Ovary (tissue), 3 donors: ENCODE results near the gene NID1.

Experiments used
- EP300 ChIP-seq: sonication (generic); formaldehyde crosslinking; IDR thresholded peaks from one replicate; pipeline ENCODE4 v1.6.1; 2017; ENCODE audit warnings: antibody characterized with exemption
- POLR2A ChIP-seq: fragments of 450-650 bp; IDR thresholded peaks from one replicate; pipeline ENCODE4 v1.6.1; 2017; ENCODE audit warnings: antibody characterized with exemption, mild to moderate bottlenecking, moderate library complexity
- TF ChIP-seq, protein P1 (sequence below), 3 donors: fragments of 450-650 bp in 2 of 3; fragments of 200-600 bp in 1 of 3; IDR thresholded peaks; one replicate each; pipeline versions ENCODE4 v1.5.1 to v1.8.0; 2016 to 2022; ENCODE audit warnings: antibody characterized with exemption in 3 of 3, mild to moderate bottlenecking in 1 of 3
- donor health status: DM: no; HTN: no; CAD: no.

DNA sequence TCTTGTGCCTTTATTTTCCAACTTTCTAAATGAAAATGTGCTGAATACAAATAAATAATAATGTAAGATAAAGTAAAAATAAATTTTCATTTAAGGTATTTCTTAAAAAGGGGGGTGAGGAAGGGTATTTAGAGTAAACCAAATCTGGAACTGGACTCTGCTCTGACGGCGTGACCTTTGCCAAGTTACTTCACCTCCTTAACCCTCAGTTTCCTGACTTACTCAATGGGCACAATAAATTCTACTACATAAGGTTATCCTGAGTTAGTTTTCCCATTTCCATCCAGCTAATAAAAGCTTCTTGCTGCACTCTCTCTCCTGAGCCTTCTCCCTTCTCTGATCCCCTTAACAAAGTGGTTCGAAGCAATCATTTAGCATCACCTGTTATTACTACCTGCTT lies 93.9 kb downstream of the NID1 start:
- TF ChIP-seq, protein P1, sequence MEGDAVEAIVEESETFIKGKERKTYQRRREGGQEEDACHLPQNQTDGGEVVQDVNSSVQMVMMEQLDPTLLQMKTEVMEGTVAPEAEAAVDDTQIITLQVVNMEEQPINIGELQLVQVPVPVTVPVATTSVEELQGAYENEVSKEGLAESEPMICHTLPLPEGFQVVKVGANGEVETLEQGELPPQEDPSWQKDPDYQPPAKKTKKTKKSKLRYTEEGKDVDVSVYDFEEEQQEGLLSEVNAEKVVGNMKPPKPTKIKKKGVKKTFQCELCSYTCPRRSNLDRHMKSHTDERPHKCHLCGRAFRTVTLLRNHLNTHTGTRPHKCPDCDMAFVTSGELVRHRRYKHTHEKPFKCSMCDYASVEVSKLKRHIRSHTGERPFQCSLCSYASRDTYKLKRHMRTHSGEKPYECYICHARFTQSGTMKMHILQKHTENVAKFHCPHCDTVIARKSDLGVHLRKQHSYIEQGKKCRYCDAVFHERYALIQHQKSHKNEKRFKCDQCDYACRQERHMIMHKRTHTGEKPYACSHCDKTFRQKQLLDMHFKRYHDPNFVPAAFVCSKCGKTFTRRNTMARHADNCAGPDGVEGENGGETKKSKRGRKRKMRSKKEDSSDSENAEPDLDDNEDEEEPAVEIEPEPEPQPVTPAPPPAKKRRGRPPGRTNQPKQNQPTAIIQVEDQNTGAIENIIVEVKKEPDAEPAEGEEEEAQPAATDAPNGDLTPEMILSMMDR (IDR thresholded peaks at IDR 0.05): no peak
- TF ChIP-seq POLR2A (no peak), EP300 (no peak)
